Measurements from ENCODE around the gene GUF1. TPM values are rescaled to one million over a fixed set of nuclear protein-coding genes. Genes with fewer than 3 reads are reported as not detected.

The GUF1 gene
- total RNA-seq, 2 experiments from 2014 or later = 24.0 to 34.7 TPM

- Histone ChIP-seq H2AFZ (ENCODE audit: low read length) (no peak overlapping the region), H3K9me2 (ENCODE audit: insufficient read depth, low read length) (no peaks in the 10 kb centered on the region), H4K20me1 (ENCODE audit: insufficient read depth, low read length) (no peaks in the 10 kb centered on the region), H3K9me3 (ENCODE audit: low read length) (no peaks in the 10 kb centered on the region), H3K79me2 (ENCODE audit: insufficient read depth, low read depth, low read length) (no peaks in the 10 kb centered on the region), H3K4me3 (ENCODE audit: low read depth, low read length, poor library complexity, severe bottlenecking) (no peak overlapping the region), H3K27ac (ENCODE audit: low read depth, low read length, poor library complexity, severe bottlenecking) (no peak overlapping the region), H3K4me1 (ENCODE audit: insufficient read depth, low read length, poor library complexity, severe bottlenecking) (no peaks in the 10 kb centered on the region), H3K36me3 (ENCODE audit: insufficient read depth, low read length) (no peaks in the 10 kb centered on the region), H3K4me2 (ENCODE audit: low read length) (no peak overlapping the region)
- CTCF ChIA-PET (ENCODE audit: unreplicated experiment) = no interaction called here
- DNase-seq (ENCODE audit: low spot score) = no peak
- no TSS peak for BruUV-seq (replicated peaks)
- POLR2A ChIA-PET = interaction anchor here (1.8 kb wide), 1 partner anchor 33 kb away, joined by 5 read pairs; no protein-coding TSS in a partner anchor
- TF ChIP-seq, protein P1, sequence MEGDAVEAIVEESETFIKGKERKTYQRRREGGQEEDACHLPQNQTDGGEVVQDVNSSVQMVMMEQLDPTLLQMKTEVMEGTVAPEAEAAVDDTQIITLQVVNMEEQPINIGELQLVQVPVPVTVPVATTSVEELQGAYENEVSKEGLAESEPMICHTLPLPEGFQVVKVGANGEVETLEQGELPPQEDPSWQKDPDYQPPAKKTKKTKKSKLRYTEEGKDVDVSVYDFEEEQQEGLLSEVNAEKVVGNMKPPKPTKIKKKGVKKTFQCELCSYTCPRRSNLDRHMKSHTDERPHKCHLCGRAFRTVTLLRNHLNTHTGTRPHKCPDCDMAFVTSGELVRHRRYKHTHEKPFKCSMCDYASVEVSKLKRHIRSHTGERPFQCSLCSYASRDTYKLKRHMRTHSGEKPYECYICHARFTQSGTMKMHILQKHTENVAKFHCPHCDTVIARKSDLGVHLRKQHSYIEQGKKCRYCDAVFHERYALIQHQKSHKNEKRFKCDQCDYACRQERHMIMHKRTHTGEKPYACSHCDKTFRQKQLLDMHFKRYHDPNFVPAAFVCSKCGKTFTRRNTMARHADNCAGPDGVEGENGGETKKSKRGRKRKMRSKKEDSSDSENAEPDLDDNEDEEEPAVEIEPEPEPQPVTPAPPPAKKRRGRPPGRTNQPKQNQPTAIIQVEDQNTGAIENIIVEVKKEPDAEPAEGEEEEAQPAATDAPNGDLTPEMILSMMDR (conservative IDR thresholded peaks at IDR 0.05; ENCODE audit: low read length) = no peak
- TF ChIP-seq EZH2phosphoT487 (IDR thresholded peaks at IDR 0.05; ENCODE audit: borderline replicate concordance, low read depth, low read length) = no peak
- intact Hi-C loops (cut with micrococcal nuclease; ENCODE audit: unreplicated experiment) = no loop called here
Measured at GRCh38 chr4:44646151-44646550, 32.1 kb upstream of the GUF1 start.

DNA sequence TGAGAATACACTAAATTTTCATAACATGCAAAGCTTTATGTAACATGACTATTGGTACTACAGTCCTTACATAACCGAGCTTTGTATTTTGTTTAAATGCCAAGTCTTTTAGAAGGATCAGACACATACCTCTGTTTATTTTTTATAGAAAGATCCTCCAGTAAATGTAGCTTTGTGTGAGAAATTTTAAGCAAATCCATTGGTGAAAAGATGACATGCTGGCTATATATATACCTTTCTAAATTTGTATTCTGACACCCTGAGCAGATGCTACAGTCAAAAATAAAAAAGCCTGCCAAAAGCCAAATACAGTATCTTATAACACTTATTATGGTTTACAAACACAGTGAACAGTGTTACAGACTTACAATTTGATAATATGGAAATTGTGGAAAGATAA lies 26.8 kb upstream of the GUF1 start, which contains the start of gene YIPF7:
YIPF7 (minus strand) TSS at position 201 of the 400 bp plus-strand sequence. CDS start 1,525 bp downstream, outside the sequence.
- H3K4me2 ChIP-seq (ENCODE audit: low read length) = no peak within 1 kb of the TSS
- no peaks in the 10 kb centered on the region for H3K9me2 ChIP-seq (ENCODE audit: insufficient read depth, low read length)
- H3K27ac ChIP-seq (ENCODE audit: low read depth, low read length, poor library complexity, severe bottlenecking) = no peak within 1 kb of the TSS
- no peaks in the 10 kb centered on the region for H3K9me3 ChIP-seq (ENCODE audit: low read length)
- H3K79me2 ChIP-seq (ENCODE audit: insufficient read depth, low read depth, low read length) = no peaks in the 10 kb centered on the region
- CTCF ChIA-PET (ENCODE audit: unreplicated experiment) = no interaction called here
- no peak for DNase-seq (ENCODE audit: low spot score)
- H3K4me3 ChIP-seq (ENCODE audit: low read depth, low read length, poor library complexity, severe bottlenecking) = no peak within 1 kb of the TSS
- H3K36me3 ChIP-seq (ENCODE audit: insufficient read depth, low read length) = no peaks in the 10 kb centered on the region
- TF ChIP-seq, protein P1 (conservative IDR thresholded peaks at IDR 0.05; ENCODE audit: low read length) = no peak
- TF ChIP-seq EZH2phosphoT487 (IDR thresholded peaks at IDR 0.05; ENCODE audit: borderline replicate concordance, low read depth, low read length) = no peak
- no peaks in the 10 kb centered on the region for H4K20me1 ChIP-seq (ENCODE audit: insufficient read depth, low read length)
- intact Hi-C loops (cut with micrococcal nuclease; ENCODE audit: unreplicated experiment) = no loop called here
- H2AFZ ChIP-seq (ENCODE audit: low read length) = no peak within 1 kb of the TSS
- no TSS peak for BruUV-seq (replicated peaks)
- POLR2A ChIA-PET = interaction anchor here (0.6 to 1.2 kb wide), 3 partner anchors 9 to 1087 kb away, joined by 4 to 5 read pairs (median 4); no protein-coding TSS in a partner anchor
- no peaks in the 10 kb centered on the region for H3K4me1 ChIP-seq (ENCODE audit: insufficient read depth, low read length, poor library complexity, severe bottlenecking)

GRCh38 chr4:44652002-44652401 lies 26.2 kb upstream of the GUF1 start:
- Histone ChIP-seq H3K79me2 (ENCODE audit: insufficient read depth, low read depth, low read length) (no peaks in the 10 kb centered on the region), H2AFZ (ENCODE audit: low read length) (no peak overlapping the region), H3K27ac (ENCODE audit: low read depth, low read length, poor library complexity, severe bottlenecking) (no peak overlapping the region), H3K4me2 (ENCODE audit: low read length) (no peak overlapping the region), H3K9me2 (ENCODE audit: insufficient read depth, low read length) (no peaks in the 10 kb centered on the region), H3K36me3 (ENCODE audit: insufficient read depth, low read length) (no peaks in the 10 kb centered on the region), H4K20me1 (ENCODE audit: insufficient read depth, low read length) (no peaks in the 10 kb centered on the region), H3K4me1 (ENCODE audit: insufficient read depth, low read length, poor library complexity, severe bottlenecking) (no peaks in the 10 kb centered on the region), H3K4me3 (ENCODE audit: low read depth, low read length, poor library complexity, severe bottlenecking) (no peak overlapping the region), H3K9me3 (ENCODE audit: low read length) (no peaks in the 10 kb centered on the region)
- TF ChIP-seq, protein P1 (conservative IDR thresholded peaks at IDR 0.05; ENCODE audit: low read length) = no peak
- TF ChIP-seq EZH2phosphoT487 (IDR thresholded peaks at IDR 0.05; ENCODE audit: borderline replicate concordance, low read depth, low read length) = no peak
- intact Hi-C loops (cut with micrococcal nuclease; ENCODE audit: unreplicated experiment) = no loop called here
- CTCF ChIA-PET (ENCODE audit: unreplicated experiment) = no interaction called here
- no peak for DNase-seq (ENCODE audit: low spot score)
- BruUV-seq (replicated peaks) = no TSS peak
- POLR2A ChIA-PET = interaction anchor here (0.6 to 1.2 kb wide), 3 partner anchors 10 to 1088 kb away, joined by 4 to 5 read pairs (median 4); no protein-coding TSS in a partner anchor

Data from OCI-LY7 (cell line).